CD1c-positive myeloid dendritic cell (primary cell): Measurements from ENCODE around the gene SIRPB1.
"Not testable (repeated sequence)": the region's sequence is repeated elsewhere in the genome, so short reads cannot be mapped to it uniquely, and the experiment has no call there.

Experiments
- DNase-seq: peaks from one replicate; pipeline ENCODE4 v3.0.0-alpha.2; 2016; ENCODE audit errors: extremely low spot score

SIRPB1 gene

DNA sequence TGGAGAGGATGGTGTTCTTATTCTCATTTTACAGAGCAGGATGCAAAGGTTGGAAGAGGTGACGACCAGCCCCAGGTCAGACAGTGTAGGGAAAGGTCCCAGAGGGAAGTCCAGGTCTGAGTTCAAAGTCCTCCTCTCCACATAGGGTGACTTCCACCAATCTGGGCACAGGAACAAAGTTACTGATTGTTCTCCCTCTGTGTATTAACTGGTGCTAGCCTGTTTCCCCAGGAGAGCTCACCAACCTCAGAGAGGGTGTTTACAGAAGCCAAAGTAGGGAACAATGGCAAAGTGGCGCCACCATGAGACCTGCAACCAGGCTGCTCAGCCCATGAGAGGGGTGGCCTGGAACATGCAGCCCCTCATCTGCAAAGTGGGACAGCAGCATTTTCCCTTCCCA is 16.8 kb upstream of the SIRPB1 start:
- DNase-seq = no peak

DNA sequence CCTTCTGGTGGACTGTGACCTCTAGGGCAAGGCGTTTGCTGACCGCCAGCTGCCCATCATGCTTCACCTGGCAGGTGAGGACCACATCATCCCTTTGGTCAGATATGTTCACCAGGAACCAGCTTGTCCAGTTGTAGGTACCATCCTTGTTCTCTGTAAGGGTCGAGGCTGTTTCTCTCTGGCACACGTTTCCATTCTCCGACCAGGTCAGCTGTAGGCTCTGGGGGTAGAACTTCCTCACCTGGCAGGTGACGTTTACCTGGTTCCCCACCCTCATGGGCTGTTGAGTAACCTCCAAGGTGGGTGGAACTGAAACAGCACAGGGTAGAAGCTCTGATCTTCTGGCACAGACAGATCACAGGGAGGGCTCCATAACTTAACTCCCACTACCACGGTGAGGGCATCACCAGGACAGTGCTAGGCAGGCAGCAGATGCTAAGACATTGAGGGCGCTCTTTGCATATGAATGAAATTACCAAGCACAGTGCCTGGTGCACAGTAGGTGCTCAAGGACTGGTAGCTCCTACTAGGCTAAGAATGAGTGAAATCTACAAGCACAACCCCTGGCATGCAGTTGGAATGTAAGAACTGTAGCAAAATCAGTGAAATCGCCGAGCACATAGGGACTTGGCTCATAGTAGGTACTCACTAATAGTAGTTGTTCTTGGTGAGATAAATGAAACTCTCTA is 15.6 kb upstream of the SIRPB1 start:
- no peak for DNase-seq

DNA sequence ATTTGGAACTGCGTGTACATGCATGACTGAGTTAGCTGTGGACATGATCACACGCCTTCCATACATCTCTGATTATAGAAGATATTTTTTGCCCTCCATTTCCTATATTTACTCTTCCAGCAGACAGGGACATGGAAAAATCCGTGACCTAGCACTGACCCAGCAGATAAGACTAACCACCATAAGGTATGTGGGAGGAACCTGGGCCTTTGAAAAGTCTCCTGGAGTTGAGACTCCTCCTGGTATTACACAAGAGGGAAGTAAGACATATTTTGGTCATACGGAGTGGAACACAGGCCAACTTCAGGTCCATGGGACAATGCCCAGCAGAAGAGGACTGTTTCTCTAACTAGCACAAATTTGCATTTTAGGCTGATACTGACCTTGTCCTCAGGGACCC is 13.7 kb upstream of the SIRPB1 start:
- peak; percentile 35 for DNase-seq

DNA sequence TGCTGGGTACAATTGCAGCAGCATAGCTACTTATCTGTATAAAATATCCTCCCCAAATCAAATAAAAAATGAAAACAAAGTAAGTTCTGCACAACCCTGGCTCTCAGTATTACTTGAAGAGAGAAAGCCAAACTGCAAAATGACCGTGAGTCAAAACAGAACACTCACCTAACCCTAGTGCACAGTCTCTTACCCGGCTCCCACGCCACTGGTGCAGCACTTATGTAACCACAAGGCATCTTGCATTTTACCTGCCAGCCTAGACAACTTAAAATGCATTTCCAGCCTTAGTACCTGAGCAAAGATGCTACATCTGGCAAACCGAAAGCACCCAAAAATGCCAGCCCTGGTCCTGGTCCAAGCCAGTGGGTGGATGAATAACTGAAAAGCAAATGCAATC is 12.4 kb upstream of the SIRPB1 start:
- no peak for DNase-seq

GRCh38 chr20:1631309-1632151 is 11.7 kb upstream of the SIRPB1 start:
- DNase-seq = no peak

DNA sequence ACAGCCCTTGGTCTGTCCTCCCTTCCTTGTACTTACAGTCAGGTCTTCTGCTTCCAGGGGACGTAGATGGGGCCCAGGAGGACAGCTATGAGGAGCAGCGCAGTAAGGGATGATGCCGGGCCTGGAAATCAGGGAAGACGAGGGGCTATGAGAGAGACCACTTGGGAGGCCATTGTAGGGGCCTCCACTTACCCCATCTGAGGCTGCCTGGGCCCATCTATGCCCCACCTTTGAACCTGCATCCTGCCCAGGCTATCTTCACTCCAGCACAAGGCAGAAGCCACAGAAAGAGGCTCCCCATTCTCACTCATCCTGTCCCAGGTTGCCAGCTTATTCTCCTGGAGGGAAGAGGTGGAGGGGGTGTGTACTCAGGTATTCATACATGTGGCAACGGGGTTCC is 10.4 kb upstream of the SIRPB1 start:
- DNase-seq = no peak

DNA sequence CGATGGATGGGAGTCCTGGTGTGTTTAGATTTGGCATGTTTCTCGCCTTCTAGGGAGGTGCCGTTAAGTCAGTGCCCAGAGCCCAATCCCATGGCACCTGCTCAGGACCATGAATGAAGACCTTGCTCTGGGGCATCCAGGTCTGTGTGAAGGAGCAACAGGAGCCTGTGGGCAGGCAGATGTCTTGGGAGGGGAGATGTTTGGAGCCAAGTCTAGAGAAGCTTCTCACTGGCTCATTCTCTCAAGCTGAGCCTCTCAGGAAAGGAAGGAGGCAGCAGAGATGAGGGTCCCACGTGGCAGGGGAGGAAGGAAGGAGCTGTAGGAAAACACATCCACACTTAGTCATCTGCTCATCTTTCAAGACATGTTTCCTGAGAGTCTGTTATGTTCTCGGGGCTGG is 9.5 kb upstream of the SIRPB1 start:
- no peak for DNase-seq

DNA sequence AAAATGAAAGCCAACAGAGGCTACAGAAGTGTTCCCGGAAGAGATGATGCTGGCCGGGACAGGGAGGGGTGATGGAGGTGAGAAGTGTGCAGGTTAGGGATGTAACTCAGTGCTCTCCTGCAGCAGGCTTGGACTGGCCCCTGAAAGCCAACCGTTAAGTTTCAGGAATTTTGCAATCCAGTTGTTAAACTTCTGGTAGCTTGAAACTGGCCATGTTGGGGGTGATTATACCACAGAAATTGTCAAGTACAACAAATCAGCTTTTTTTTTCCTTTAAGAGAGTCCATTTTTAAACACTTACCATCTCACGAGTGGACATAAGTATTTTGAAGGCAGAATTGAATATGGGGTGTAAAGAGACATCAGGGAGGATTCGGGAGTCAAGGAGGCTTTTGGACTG is 8.8 kb upstream of the SIRPB1 start:
- no peak for DNase-seq

GRCh38 chr20:1627200-1627550 is 7.4 kb upstream of the SIRPB1 start:
- no peak for DNase-seq

- DNase-seq = peak; percentile 52
Observed at GRCh38 chr20:1626528-1627199, 6.9 kb upstream of the SIRPB1 start.

DNA sequence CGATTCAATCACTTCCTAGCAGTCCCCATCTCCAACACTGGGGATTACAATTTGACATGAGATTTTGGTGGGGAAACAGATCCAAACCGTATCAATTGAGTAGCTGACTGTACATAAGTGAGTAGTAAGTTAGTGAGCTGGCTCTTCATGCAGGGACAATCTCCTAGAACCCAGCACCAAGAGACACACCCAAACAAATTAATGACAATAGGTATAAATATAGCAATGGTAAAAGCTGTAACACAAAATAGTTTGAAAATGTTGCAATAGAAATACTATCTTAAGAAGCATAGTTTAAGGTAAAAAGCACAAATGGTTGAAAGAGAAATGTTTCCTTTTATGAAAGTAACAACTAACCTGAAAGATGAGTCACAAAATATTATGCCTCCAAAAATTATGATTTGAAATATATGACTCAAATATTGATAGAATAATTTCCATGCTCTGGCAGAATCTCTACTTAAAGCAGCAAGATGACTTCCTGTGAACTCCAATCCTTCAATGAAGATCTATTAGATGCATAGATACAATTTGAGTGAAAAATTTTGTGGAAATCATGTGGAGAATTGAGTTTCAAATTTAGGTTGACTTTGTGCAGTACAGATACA is 5.4 kb upstream of the SIRPB1 start:
- DNase-seq = no peak

DNA sequence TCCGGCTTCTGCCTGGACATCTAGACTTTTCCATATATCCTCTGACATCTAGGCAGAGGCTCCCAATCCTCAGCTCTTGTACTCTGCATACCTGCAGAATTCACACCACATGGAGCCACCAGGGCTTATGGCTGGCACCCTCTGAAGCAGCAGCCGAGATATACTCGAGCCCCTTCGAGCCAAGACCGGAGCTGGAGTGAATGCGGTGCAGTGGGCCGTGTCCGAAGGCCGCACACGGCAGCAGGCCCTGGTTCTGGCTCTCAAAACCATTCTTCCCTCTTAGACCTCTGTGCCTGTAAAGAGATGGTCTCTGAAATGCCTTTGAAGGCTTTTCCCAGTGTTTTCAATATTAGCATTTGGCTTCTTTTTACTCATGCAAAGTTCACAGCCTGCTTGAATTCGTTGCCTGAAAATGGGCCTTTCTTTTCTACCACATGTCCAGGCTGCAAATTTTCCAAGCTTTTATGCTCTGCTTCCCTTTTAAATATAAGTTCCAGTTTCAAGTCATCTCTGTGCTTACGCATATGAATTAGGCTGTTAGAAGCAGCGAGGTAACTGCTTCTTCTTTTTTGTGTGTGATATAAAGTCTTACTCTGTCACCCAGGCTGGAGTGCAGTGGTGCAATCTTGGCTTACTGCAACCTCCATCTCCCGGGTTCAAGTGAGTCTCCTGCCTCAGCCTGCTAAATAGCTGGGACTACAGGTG is 3.8 kb upstream of the SIRPB1 start:
- DNase-seq = peak; percentile 79

- peak; percentile 50 for DNase-seq
Observed at GRCh38 chr20:1622450-1622849, 2.6 kb upstream of the SIRPB1 start.

GRCh38 chr20:1621316-1621715 is 1.5 kb upstream of the SIRPB1 start:
- no peak for DNase-seq

DNA sequence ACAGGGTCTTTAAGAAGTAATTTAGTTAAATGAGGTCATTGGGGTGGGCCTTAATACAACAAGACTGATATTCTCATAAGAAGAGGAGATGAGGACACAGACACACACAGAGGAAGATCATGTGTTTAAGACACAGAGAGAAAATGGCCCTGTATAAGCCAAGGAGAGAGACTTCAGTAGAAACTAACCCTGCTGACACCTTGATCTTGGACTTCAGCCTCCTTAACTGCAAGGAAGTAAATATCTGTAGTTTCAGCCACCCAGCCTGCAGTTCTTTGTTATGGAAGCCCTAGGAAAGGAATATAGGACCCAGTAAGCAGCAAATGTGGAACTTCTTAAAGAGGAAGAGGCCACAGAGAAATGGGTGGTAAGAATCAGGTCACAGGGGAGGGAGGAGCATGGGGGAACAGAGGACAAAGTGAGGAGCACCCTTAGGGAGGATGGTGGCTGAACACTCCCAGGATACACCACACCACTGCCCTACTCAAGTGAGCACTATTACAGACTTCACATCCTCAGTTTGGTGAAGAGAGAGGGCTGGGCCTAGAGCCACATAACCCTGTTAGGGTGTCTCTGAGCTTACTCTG is 762 bp downstream of the SIRPB1 start:
- peak; percentile 56 for DNase-seq

- DNase-seq = no peak
Observed at GRCh38 chr20:1618479-1618878, 1.3 kb downstream of the SIRPB1 start.

- peak; percentile 17 for DNase-seq
Observed at GRCh38 chr20:1616858-1617434, 2.9 kb downstream of the SIRPB1 start.

- not testable (repeated sequence) for DNase-seq
Observed at GRCh38 chr20:1610404-1610803, 9.4 kb downstream of the SIRPB1 start.

- not testable (repeated sequence) for DNase-seq
Observed at GRCh38 chr20:1608678-1609347, 11.0 kb downstream of the SIRPB1 start.

DNA sequence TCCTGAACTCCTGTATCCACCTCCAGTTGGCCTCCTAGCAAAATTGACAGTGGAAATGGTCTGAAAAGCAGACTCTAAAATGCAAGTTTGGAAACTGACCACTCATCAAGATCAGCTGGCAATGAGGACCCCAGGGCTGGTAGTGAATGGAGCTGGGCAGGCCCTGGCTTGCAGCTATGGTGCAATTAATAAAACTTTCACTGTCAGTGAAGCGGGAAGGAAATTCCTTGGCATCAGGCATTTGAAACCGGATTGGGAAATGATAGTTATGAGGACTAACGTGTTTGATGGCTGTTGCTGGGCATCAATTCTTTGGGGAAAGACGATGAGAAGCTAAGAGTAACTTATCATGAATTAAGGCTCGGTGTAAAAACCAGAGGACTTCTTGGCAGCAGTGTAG is 19.1 kb downstream of the SIRPB1 start:
- DNase-seq = no peak
